BJ (cell line): Measurements from ENCODE around the gene SNAP25. TPM values are rescaled to one million over a fixed set of nuclear protein-coding genes. Genes with fewer than 3 reads are reported as not detected.

ENCODE experiments used
- CTCF ChIA-PET: fragments of 350-600 bp; formaldehyde crosslinking; extraction: SDS; loops from one replicate; lab custom pipeline; 2021; ENCODE audit warnings: antibody characterized with exemption, inconsistent platforms; lab: Yijun Ruan, JAX
- POLR2A ChIA-PET: fragments of 300-600 bp; sonication (Branson Sonifier 250); formaldehyde crosslinking; extraction: SDS; loops from one replicate; lab custom pipeline; 2021; ENCODE audit warnings: antibody characterized with exemption; lab: Charles Lee
- DNase-seq: peaks from one replicate; pipeline ENCODE4 v3.0.0-alpha.2; 2011; ENCODE audit warnings: low read depth
- H3K27me3 ChIP-seq: 2 replicates; pipeline ENCODE4 v1.6.0; 2011; ENCODE audit warnings: low read length; ENCODE audit not compliant: control insufficient read depth, insufficient read depth
- H3K36me3 ChIP-seq: 2 replicates; pipeline ENCODE4 v1.5.1; 2011; ENCODE audit warnings: low read length; ENCODE audit not compliant: control insufficient read depth, insufficient read depth
- H3K4me3 ChIP-seq: 2 replicates; pipeline ENCODE4 v1.5.1; 2011; ENCODE audit warnings: low read depth, mild to moderate bottlenecking, control low read depth, low read length
- polyA plus RNA-seq: library from polyadenylated mRNA; depleted of rRNA; stranded (reverse); fragments of >200 nt; gene quantifications from 2 replicates; pipeline ENCODE4 v1.2.3, GENCODE V29; 2011
- TF ChIP-seq, protein P1 (sequence below): IDR thresholded peaks from 2 replicates; pipeline ENCODE4 v1.5.1; 2011; ENCODE audit warnings: low read depth, mild to moderate bottlenecking, control low read depth, inconsistent platforms, low read length, moderate library complexity; ENCODE audit not compliant: insufficient read depth

Gene SNAP25
- polyA plus RNA-seq, 1 experiment: 0.56 TPM

GRCh38 chr20:10179574-10180298, 38.9 kb upstream of the SNAP25 start:
- POLR2A ChIA-PET: no interaction called here
- Histone ChIP-seq H3K36me3 (no peaks in the 10 kb centered on the region), H3K4me3 (no peak overlapping the region), H3K27me3 (no peaks in the 10 kb centered on the region)
- TF ChIP-seq, protein P1, sequence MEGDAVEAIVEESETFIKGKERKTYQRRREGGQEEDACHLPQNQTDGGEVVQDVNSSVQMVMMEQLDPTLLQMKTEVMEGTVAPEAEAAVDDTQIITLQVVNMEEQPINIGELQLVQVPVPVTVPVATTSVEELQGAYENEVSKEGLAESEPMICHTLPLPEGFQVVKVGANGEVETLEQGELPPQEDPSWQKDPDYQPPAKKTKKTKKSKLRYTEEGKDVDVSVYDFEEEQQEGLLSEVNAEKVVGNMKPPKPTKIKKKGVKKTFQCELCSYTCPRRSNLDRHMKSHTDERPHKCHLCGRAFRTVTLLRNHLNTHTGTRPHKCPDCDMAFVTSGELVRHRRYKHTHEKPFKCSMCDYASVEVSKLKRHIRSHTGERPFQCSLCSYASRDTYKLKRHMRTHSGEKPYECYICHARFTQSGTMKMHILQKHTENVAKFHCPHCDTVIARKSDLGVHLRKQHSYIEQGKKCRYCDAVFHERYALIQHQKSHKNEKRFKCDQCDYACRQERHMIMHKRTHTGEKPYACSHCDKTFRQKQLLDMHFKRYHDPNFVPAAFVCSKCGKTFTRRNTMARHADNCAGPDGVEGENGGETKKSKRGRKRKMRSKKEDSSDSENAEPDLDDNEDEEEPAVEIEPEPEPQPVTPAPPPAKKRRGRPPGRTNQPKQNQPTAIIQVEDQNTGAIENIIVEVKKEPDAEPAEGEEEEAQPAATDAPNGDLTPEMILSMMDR: peak; percentile 47
- CTCF ChIA-PET: interaction anchor here (0.6 to 0.8 kb wide), 3 partner anchors 10 to 128 kb away, joined by 3 read pairs; no protein-coding TSS in a partner anchor
- DNase-seq: no peak

- POLR2A ChIA-PET: no interaction called here
- H3K4me3 ChIP-seq: no peak overlapping the region
- CTCF ChIA-PET: no interaction called here
- H3K27me3 ChIP-seq: no peaks in the 10 kb centered on the region
- TF ChIP-seq, protein P1: no peak
- H3K36me3 ChIP-seq: no peaks in the 10 kb centered on the region
- DNase-seq: no peak
Observed at GRCh38 chr20:10180651-10181235, 37.9 kb upstream of the SNAP25 start.

DNA sequence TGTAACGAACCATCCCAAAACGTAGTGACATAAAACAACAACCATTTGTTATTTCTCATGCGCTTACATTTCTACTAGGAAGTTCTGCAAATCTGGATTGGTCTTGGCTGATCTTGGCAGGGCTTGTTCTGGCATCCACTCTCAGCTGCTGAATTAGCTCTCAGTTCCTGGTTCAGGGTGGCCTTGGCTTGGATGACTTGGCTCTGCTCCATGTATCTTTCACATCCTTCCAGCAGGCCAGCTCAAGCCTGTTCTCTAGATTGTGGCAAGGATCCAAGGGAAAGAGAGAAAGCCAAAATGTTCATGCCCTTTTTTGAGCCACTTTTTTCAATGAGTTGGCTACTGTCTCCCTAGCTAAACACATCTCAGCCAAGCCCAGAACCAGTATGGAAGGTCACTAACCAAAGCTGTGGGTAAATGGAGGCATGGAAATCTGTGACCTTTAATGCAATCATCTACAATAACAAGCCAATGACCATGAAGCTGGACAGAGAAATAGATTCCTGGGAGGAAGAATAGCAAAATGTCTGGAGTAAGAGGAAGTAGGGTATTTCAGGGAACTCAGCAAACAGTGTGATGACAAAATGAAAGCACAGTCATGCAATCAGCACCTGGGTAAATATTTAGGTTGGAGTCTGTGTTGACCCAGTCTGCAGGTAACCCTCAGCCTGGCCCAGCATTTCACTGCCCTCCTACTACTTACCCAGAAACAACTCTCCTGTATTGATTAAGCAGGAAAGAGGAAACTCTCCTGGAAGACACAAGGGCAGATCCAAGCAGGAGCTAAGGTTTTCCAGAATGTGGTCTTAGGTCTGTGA, 32.7 kb upstream of the SNAP25 start:
- TF ChIP-seq, protein P1: no peak
- no peaks in the 10 kb centered on the region for H3K36me3 ChIP-seq
- no peak for DNase-seq
- CTCF ChIA-PET: interaction anchor here (1.0 kb wide), 1 partner anchor 11 kb away, joined by 3 read pairs; no protein-coding TSS in a partner anchor
- no peak overlapping the region for H3K4me3 ChIP-seq
- POLR2A ChIA-PET: no interaction called here
- no peaks in the 10 kb centered on the region for H3K27me3 ChIP-seq

GRCh38 chr20:10190456-10190855, 28.2 kb upstream of the SNAP25 start:
- no peak for DNase-seq
- CTCF ChIA-PET: interaction anchor here (1.4 kb wide), 1 partner anchor 11 kb away, joined by 3 read pairs; no protein-coding TSS in a partner anchor
- Histone ChIP-seq H3K4me3 (no peak overlapping the region), H3K36me3 (no peaks in the 10 kb centered on the region), H3K27me3 (no peaks in the 10 kb centered on the region)
- TF ChIP-seq, protein P1: no peak
- POLR2A ChIA-PET: no interaction called here

- no peaks in the 10 kb centered on the region for H3K27me3 ChIP-seq
- CTCF ChIA-PET: no interaction called here
- no peak overlapping the region for H3K4me3 ChIP-seq
- POLR2A ChIA-PET: no interaction called here
- no peaks in the 10 kb centered on the region for H3K36me3 ChIP-seq
- TF ChIP-seq, protein P1: no peak
- DNase-seq: no peak
Observed at GRCh38 chr20:10192171-10192570, 26.5 kb upstream of the SNAP25 start.
